Neural progenitor cell (in vitro differentiated cells): Measurements from ENCODE around the gene ALMS1.

Source experiments
- EZH2phosphoT487 ChIP-seq: fragments of 200-600 bp; sonication (generic); IDR thresholded peaks from 2 replicates; pipeline ENCODE4 v1.6.1; 2017; ENCODE audit warnings: antibody characterized with exemption
- TF ChIP-seq, protein P1 (sequence below): fragments of 200-600 bp; sonication (generic); IDR thresholded peaks from 2 replicates; pipeline ENCODE4 v1.5.1; 2017; ENCODE audit warnings: antibody characterized with exemption, mild to moderate bottlenecking

DNA sequence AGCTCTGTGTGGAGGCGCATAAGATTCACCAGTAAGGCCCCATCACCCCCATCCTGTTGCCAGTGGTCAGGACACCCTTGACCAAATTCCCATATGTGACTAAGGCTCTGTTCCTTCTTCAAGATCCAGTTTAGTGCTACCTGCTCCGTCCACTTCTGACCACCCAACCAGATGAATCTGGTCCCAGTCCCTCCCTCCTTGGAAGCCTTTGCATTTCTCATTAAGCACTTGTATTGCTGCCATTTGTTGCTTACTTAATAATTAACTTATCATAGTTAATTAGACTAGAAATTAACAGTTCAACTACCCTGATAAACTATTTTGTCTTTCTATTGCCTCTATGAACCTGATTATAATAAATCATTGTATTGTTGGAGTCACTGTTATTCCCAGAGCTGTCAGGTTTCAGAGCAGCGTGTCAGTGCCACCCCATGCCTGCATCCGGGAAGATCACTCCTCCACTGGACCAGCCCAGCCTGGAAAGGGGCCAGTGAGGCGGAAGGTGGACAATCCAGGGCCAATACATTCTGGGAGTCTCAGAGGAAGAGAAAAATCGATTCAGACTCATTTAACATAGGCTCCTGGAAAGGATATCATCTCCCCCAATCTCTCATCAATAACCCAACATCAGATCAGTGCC is 266.1 kb downstream of the ALMS1 start:
- TF ChIP-seq, protein P1, sequence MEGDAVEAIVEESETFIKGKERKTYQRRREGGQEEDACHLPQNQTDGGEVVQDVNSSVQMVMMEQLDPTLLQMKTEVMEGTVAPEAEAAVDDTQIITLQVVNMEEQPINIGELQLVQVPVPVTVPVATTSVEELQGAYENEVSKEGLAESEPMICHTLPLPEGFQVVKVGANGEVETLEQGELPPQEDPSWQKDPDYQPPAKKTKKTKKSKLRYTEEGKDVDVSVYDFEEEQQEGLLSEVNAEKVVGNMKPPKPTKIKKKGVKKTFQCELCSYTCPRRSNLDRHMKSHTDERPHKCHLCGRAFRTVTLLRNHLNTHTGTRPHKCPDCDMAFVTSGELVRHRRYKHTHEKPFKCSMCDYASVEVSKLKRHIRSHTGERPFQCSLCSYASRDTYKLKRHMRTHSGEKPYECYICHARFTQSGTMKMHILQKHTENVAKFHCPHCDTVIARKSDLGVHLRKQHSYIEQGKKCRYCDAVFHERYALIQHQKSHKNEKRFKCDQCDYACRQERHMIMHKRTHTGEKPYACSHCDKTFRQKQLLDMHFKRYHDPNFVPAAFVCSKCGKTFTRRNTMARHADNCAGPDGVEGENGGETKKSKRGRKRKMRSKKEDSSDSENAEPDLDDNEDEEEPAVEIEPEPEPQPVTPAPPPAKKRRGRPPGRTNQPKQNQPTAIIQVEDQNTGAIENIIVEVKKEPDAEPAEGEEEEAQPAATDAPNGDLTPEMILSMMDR = no peak
- no peak for TF ChIP-seq EZH2phosphoT487
